G401 (cell line): ENCODE results near the gene TAF4B. TPM values are rescaled to one million over a fixed set of nuclear protein-coding genes. Genes with fewer than 3 reads are reported as not detected.
"Not testable (repeated sequence)": the region's sequence is repeated elsewhere in the genome, so short reads cannot be mapped to it uniquely, and the experiment has no call there.

ENCODE experiments used
- DNase-seq: peaks from one replicate; pipeline ENCODE4 v3.0.0-alpha.2; 2015; ENCODE audit warnings: low spot score
- in situ Hi-C: cut with HindIII; loops from 2 replicates; pipeline ENCODE4 v1.10.0; 2016; ENCODE audit warnings: low sequenced_read_pairs, mixed read lengths
- total RNA-seq: library from RNA; depleted of rRNA; stranded (reverse); fragments of >200 nt; shearing (Covaris generic); gene quantifications from 2 replicates; pipeline ENCODE4 v1.2.3, GENCODE V29; 2014

Gene TAF4B
- total RNA-seq, 1 experiment from 2014 or later: 19.6 TPM

- DNase-seq: no peak
- in situ Hi-C loops: no loop called here
Observed at GRCh38 chr18:26293982-26294381, 67.7 kb downstream of the TAF4B start.

GRCh38 chr18:26298107-26298506 lies 71.9 kb downstream of the TAF4B start:
- in situ Hi-C loops: no loop called here
- DNase-seq: no peak

- DNase-seq: peak; percentile 6
- in situ Hi-C loops: no loop called here
Observed at GRCh38 chr18:26301681-26302080, 75.4 kb downstream of the TAF4B start.

GRCh38 chr18:26303222-26303621 lies 77.0 kb downstream of the TAF4B start:
- DNase-seq, in situ Hi-C loops: not testable (repeated sequence)

GRCh38 chr18:26304511-26304910 lies 78.3 kb downstream of the TAF4B start:
- DNase-seq: no peak
- in situ Hi-C loops: no loop called here

- in situ Hi-C loops: no loop called here
- DNase-seq: peak; percentile 58
Observed at GRCh38 chr18:26307161-26307773, 81.0 kb downstream of the TAF4B start.

- in situ Hi-C loops: no loop called here
- DNase-seq: no peak
Observed at GRCh38 chr18:26309281-26309680, 83.0 kb downstream of the TAF4B start.

GRCh38 chr18:26312199-26312598 lies 86.0 kb downstream of the TAF4B start:
- in situ Hi-C loops: no loop called here
- no peak for DNase-seq

- DNase-seq: no peak
- in situ Hi-C loops: no loop called here
Observed at GRCh38 chr18:26317398-26317797, 91.2 kb downstream of the TAF4B start.

GRCh38 chr18:26320686-26321085 lies 94.4 kb downstream of the TAF4B start:
- DNase-seq: no peak
- in situ Hi-C loops: no loop called here

GRCh38 chr18:26322890-26323653 lies 96.8 kb downstream of the TAF4B start:
- in situ Hi-C loops: no loop called here
- no peak for DNase-seq

- DNase-seq: no peak
- in situ Hi-C loops: no loop called here
Observed at GRCh38 chr18:26325771-26326170, 99.5 kb downstream of the TAF4B start.

GRCh38 chr18:26327062-26327461 lies 100.8 kb downstream of the TAF4B start:
- in situ Hi-C loops: no loop called here

GRCh38 chr18:26332991-26333390 lies 106.7 kb downstream of the TAF4B start:
- no peak for DNase-seq
- in situ Hi-C loops: no loop called here

More at GRCh38 chr18:26327062-26327461, 100.8 kb downstream of the TAF4B start:
- DNase-seq: no peak

- in situ Hi-C loops: no loop called here
- DNase-seq: peak; percentile 21
Observed at GRCh38 chr18:26335156-26335555, 108.9 kb downstream of the TAF4B start.

GRCh38 chr18:26335571-26336487 lies 109.6 kb downstream of the TAF4B start:
- no peak for DNase-seq
- in situ Hi-C loops: no loop called here

GRCh38 chr18:26336572-26336971 lies 110.3 kb downstream of the TAF4B start:
- in situ Hi-C loops: no loop called here
- no peak for DNase-seq

GRCh38 chr18:26342646-26343045 lies 116.4 kb downstream of the TAF4B start:
- DNase-seq: no peak
- in situ Hi-C loops: no loop called here

GRCh38 chr18:26350961-26351360 lies 124.7 kb downstream of the TAF4B start:
- DNase-seq: no peak
- in situ Hi-C loops: no loop called here
